ENCODE data around the gene POSTN.

The POSTN gene

DNA sequence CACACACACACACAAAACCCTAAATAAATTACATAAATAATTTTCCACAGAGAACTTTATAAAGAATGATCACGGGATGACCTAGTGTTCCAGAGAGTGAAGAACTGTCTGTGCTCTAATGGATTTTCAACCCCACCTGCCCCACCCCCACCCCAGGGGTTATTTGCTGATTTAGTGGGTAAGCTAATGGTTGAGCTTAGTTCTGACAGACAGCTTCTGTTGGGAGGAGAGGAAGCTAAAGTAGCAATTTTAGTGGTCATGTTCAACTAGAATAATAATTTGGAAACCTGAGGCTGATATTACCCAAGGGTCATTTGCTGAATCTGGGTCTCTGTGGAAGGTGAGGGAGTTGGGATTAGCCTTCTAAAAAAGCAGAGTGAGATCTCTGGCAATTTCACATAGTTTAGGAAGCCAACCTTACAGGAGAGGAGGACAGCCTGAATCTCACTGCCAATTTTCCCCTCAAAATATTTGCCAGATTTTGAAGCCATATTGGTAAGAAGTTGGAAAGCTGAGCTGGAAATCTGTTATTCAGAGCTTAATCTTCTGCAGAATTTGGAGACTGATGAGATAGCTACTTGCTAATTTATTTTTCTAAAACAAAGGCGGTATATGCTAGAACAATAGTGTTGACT lies 68.7 kb downstream of the POSTN start:
- H3K27ac ChIP-seq (ENCODE audit: low read depth, low read length), result no peak overlapping the region
- no peak overlapping the region for H3K9ac ChIP-seq (ENCODE audit: low read depth in 1 of 2, low read length in 2 of 2)
- no peaks in the 10 kb centered on the region for H3K36me3 ChIP-seq (ENCODE audit: control insufficient read depth in 1 of 2, insufficient read depth in 2 of 2, low read length in 2 of 2)
- H3K27me3 ChIP-seq (ENCODE audit: control insufficient read depth in 1 of 2, insufficient read depth in 2 of 2, low read length in 2 of 2), result no peaks in the 10 kb centered on the region
- H3K9me3 ChIP-seq (ENCODE audit: control insufficient read depth in 1 of 2, low read length in 2 of 2), result peaks cover 5 to 7% of the 10 kb centered on the region in 2 donors
- no peaks in the 10 kb centered on the region for H3K4me1 ChIP-seq (ENCODE audit: control insufficient read depth in 1 of 2, insufficient read depth in 2 of 2, low read length in 2 of 2)
- H3K4me3 ChIP-seq (ENCODE audit: low read depth in 1 of 2, low read length in 2 of 2), result no peak overlapping the region

DNA sequence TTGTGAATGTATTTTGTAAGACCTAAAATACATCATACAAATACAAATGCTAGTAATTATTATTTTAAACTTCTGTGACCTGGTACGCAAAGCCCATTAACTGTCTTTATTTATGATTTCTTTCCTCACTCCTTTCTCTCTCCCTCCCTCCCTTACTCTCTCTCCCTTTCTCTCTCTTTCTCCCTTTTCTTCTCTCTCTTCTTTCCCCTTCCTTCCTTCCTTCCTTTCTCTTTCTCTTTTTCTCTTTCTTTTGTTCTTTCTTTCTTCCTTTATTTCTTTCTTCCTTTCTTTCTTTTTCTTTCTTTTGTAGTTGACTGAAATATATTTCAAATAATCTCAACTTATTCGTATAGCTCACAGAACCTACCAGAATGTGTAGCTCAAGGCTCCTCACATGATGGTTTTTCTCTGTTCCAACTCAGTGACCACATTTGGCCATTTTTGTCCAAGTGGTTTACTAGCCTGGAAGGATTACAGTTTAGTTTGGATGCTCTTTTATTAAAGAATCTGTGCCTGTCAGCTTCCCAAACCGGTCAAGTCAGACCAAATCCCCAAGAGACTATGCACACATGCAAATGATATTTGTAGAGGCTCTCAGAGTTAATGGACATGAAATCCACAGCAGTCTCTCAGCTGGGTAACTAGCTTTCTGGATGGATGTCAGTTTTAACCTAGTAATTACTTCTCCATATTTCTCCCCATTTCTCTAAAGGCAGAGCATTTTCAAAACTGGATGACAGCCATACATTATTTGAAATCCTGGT lies 71.7 kb downstream of the POSTN start:
- H3K9ac ChIP-seq (ENCODE audit: low read depth in 1 of 2, low read length in 2 of 2), result no peak overlapping the region
- H3K4me3 ChIP-seq (ENCODE audit: low read depth in 1 of 2, low read length in 2 of 2), result no peak overlapping the region
- no peaks in the 10 kb centered on the region for H3K4me1 ChIP-seq (ENCODE audit: control insufficient read depth in 1 of 2, insufficient read depth in 2 of 2, low read length in 2 of 2)
- no peak overlapping the region for H3K27ac ChIP-seq (ENCODE audit: low read depth, low read length)
- H3K27me3 ChIP-seq (ENCODE audit: control insufficient read depth in 1 of 2, insufficient read depth in 2 of 2, low read length in 2 of 2), result no peaks in the 10 kb centered on the region
- no peaks in the 10 kb centered on the region for H3K36me3 ChIP-seq (ENCODE audit: control insufficient read depth in 1 of 2, insufficient read depth in 2 of 2, low read length in 2 of 2)
- H3K9me3 ChIP-seq (ENCODE audit: control insufficient read depth in 1 of 2, low read length in 2 of 2), result peaks cover 5 to 7% of the 10 kb centered on the region in 2 donors

DNA sequence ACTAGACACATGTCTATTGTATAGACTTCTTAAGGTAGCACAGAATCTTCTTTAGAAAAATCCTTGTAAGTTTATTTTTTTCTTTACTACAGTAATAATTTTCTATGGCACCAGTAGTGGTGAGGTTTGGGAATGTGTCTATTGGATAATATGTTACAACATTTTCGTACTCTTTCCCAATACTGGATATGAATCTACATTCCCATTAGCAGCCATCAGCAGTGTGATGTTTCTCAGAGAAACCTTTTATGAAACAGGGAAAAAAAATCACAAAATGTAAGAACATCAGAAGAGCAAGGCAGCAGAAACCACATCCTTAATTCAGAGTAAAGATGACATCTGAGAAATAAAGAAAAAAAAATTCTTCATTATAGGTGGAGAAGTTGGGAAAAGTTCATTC lies 83.3 kb downstream of the POSTN start:
- Histone ChIP-seq H3K4me3 (ENCODE audit: low read depth in 1 of 2, low read length in 2 of 2) (no peak overlapping the region), H3K27ac (ENCODE audit: low read depth, low read length) (no peak overlapping the region), H3K9me3 (ENCODE audit: control insufficient read depth in 1 of 2, low read length in 2 of 2) (no peaks in the 10 kb centered on the region), H3K36me3 (ENCODE audit: control insufficient read depth in 1 of 2, insufficient read depth in 2 of 2, low read length in 2 of 2) (no peaks in the 10 kb centered on the region), H3K4me1 (ENCODE audit: control insufficient read depth in 1 of 2, insufficient read depth in 2 of 2, low read length in 2 of 2) (no peaks in the 10 kb centered on the region), H3K9ac (ENCODE audit: low read depth in 1 of 2, low read length in 2 of 2) (no peak overlapping the region), H3K27me3 (ENCODE audit: control insufficient read depth in 1 of 2, insufficient read depth in 2 of 2, low read length in 2 of 2) (no peaks in the 10 kb centered on the region)

Measured in duodenal mucosa (tissue), 2 donors.